ENCODE measurements around the gene EXOC3L4. TPM values are rescaled to one million over a fixed set of nuclear protein-coding genes. Genes with fewer than 3 reads are reported as not detected.

Gene EXOC3L4
- total and polyA plus RNA-seq, 9 of the 15 experiments (the other 6 are each of a cell fraction or from before 2014, with no cell fraction given), result 0.10 to 6.7 (median 0.98) TPM; not detected in 1

- no peak for TF ChIP-seq ZC3H11A (IDR thresholded peaks at IDR 0.05; ENCODE audit: low read depth, low read length)
- TF ChIP-seq PPARD (CRISPR knock-in tag; IDR thresholded peaks at IDR 0.05), result no peak
- TF ChIP-seq BACH1 (tag; IDR thresholded peaks at IDR 0.05), result no peak
- TF ChIP-seq NFXL1 (CRISPR knock-in tag; IDR thresholded peaks at IDR 0.05), result no peak
- TF ChIP-seq USF1 (CRISPR knock-in tag; IDR thresholded peaks at IDR 0.05), result peak; percentile 51; the same call in 1 of the 2 replicates
- TF ChIP-seq COPS2 (conservative IDR thresholded peaks at IDR 0.05), result no peak
- no peak for TF ChIP-seq RFX1 (IDR thresholded peaks at IDR 0.05)
- no peak for TF ChIP-seq ZNF589 (CRISPR knock-in tag; IDR thresholded peaks at IDR 0.05; ENCODE audit: low read depth)
- no peak for TF ChIP-seq ZBTB12 (CRISPR knock-in tag; IDR thresholded peaks at IDR 0.05)
- TF ChIP-seq MAZ (CRISPR knock-in tag; conservative IDR thresholded peaks at IDR 0.05 in 1 of 2, IDR thresholded peaks at IDR 0.05 in 1 of 2), result peak; percentile 56 to 65; a peak in 2 of 4 replicates
- TF ChIP-seq RFX7 (CRISPR knock-in tag; IDR thresholded peaks at IDR 0.05), result no peak
- TF ChIP-seq ELF2 (CRISPR knock-in tag; IDR thresholded peaks at IDR 0.05), result no peak
- no peak for TF ChIP-seq CHD1 (IDR thresholded peaks at IDR 0.05; ENCODE audit: low read length)
- no peak for TF ChIP-seq SAFB2 (IDR thresholded peaks at IDR 0.05; ENCODE audit: borderline replicate concordance, low read depth, low read length, severe bottlenecking)
- no peak for TF ChIP-seq KAT2B (IDR thresholded peaks at IDR 0.05; ENCODE audit: low read depth, low read length)
- TF ChIP-seq, protein P1, sequence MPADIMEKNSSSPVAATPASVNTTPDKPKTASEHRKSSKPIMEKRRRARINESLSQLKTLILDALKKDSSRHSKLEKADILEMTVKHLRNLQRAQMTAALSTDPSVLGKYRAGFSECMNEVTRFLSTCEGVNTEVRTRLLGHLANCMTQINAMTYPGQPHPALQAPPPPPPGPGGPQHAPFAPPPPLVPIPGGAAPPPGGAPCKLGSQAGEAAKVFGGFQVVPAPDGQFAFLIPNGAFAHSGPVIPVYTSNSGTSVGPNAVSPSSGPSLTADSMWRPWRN (IDR thresholded peaks at IDR 0.05; ENCODE audit: low read depth), result no peak
- no peak for TF ChIP-seq HDGF (IDR thresholded peaks at IDR 0.05)
- no peak for TF ChIP-seq SRSF1 (IDR thresholded peaks at IDR 0.05; ENCODE audit: low read depth, low read length)
- peak in 1 of 3 experiments; percentile 24 for TF ChIP-seq YY1 (IDR thresholded peaks at IDR 0.05; ENCODE audit: borderline replicate concordance in 1 of 3, control insufficient read depth in 1 of 3, extremely low read depth in 1 of 3, insufficient read depth in 3 of 3, insufficient read length in 1 of 3, insufficient replicate concordance in 2 of 3, low read depth in 1 of 3, low read length in 2 of 3)
- no peak for TF ChIP-seq RUNX1 (IDR thresholded peaks at IDR 0.05; ENCODE audit: low read depth)
- TF ChIP-seq OTX1 (CRISPR knock-in tag; IDR thresholded peaks at IDR 0.05), result no peak
- no peak for TF ChIP-seq ATF6 (CRISPR knock-in tag; IDR thresholded peaks at IDR 0.05)
- TF ChIP-seq SMAD2 (IDR thresholded peaks at IDR 0.05; ENCODE audit: low read depth, low read length), result no peak
- TF ChIP-seq CREM (IDR thresholded peaks at IDR 0.05; ENCODE audit: low read depth), result no peak
Observed at GRCh38 chr14:103091041-103091882, 3.3 kb upstream of the EXOC3L4 start (continued).
